Left renal pelvis (tissue), 4 donors: Measurements from ENCODE around the gene GPSM1. TPM values are rescaled to one million over a fixed set of nuclear protein-coding genes. Genes with fewer than 3 reads are reported as not detected.
"Not testable (repeated sequence)": the region's sequence is repeated elsewhere in the genome, so short reads cannot be mapped to it uniquely, and the experiment has no call there.

ENCODE experiments used
- DNase-seq, 4 donors: peaks; one replicate each; pipeline ENCODE4 v3.0.0-alpha.2; 2013; ENCODE audit warnings: low read depth in 4 of 4, low spot score in 3 of 4
- polyA plus RNA-seq, 4 donors: library from polyadenylated mRNA; unstranded; fragments of 120-200 nt; gene quantifications; one replicate each; pipeline ENCODE4 v1.2.1, GENCODE V29; 2013; ENCODE audit not compliant: insufficient read length in 4 of 4

GPSM1 gene
- polyA plus RNA-seq, 4 donors = 24.3 to 46.1 (median 29.6) TPM

- no peak for DNase-seq
Observed at GRCh38 chr9:136404801-136405136, 77.4 kb downstream of the GPSM1 start.

- no peak for DNase-seq
Observed at GRCh38 chr9:136405481-136405880, 78.1 kb downstream of the GPSM1 start.

GRCh38 chr9:136405904-136406303 lies 78.6 kb downstream of the GPSM1 start:
- DNase-seq = not testable (repeated sequence)

GRCh38 chr9:136407061-136407460 lies 79.7 kb downstream of the GPSM1 start:
- DNase-seq = not testable (repeated sequence)

GRCh38 chr9:136407911-136408310 lies 80.6 kb downstream of the GPSM1 start:
- no peak for DNase-seq

Other genes starting within 250 kb of the GPSM1 start
- 1 to 10 TPM; 5.3 to 9.4 (median 7.4) TPM for gene NACC2, start 232.2 kb upstream of the GPSM1 start, polyA plus RNA-seq
- gene TMEM250, start 208.7 kb upstream of the GPSM1 start, polyA plus RNA-seq = 10 to 100 TPM; 14.3 to 22.0 (median 15.2) TPM
- gene LHX3, start 122.4 kb upstream of the GPSM1 start, polyA plus RNA-seq = not detected
- gene QSOX2, start 81.7 kb upstream of the GPSM1 start, polyA plus RNA-seq = 10 to 100 TPM; 14.3 to 20.6 (median 15.5) TPM
- gene CCDC187, start 23.4 kb upstream of the GPSM1 start, polyA plus RNA-seq = 1 to 10 TPM in 3 of 4 donors, under 1 TPM in 1; 0.07 to 4.7 (median 2.2) TPM
- 10 to 100 TPM in 1 of 4 donors, 1 to 10 TPM in 3; 4.8 to 28.7 (median 6.2) TPM for gene DNLZ, start 36.2 kb downstream of the GPSM1 start, polyA plus RNA-seq
- 1 to 10 TPM; 1.2 to 2.9 (median 2.2) TPM for gene CARD9, start 46.1 kb downstream of the GPSM1 start, polyA plus RNA-seq
- gene SNAPC4, start 72.6 kb downstream of the GPSM1 start, polyA plus RNA-seq = 10 to 100 TPM in 3 of 4 donors, 1 to 10 TPM in 1; 7.6 to 14.2 (median 12.3) TPM
- gene ENTR1, start 83.1 kb downstream of the GPSM1 start, polyA plus RNA-seq = 10 to 100 TPM; 42.1 to 61.4 (median 46.4) TPM
- gene PMPCA, start 83.1 kb downstream of the GPSM1 start, polyA plus RNA-seq = 10 to 100 TPM; 38.7 to 70.2 (median 57.9) TPM
- gene INPP5E, start 112.3 kb downstream of the GPSM1 start, polyA plus RNA-seq = 10 to 100 TPM; 10.2 to 18.8 (median 13.1) TPM
- 10 to 100 TPM; 50.7 to 72.4 (median 60.7) TPM for gene SEC16A, start 155.5 kb downstream of the GPSM1 start, polyA plus RNA-seq
- 10 to 100 TPM; 15.8 to 39.3 (median 25.7) TPM for gene NOTCH1, start 218.5 kb downstream of the GPSM1 start, polyA plus RNA-seq